ENCODE measurements around the gene RLIM.

The RLIM gene

GRCh38 chrX:74606799-74607198 is 7.6 kb downstream of the RLIM start:
- DNase-seq (ENCODE audit: extremely low spot score), result no peak
- ChIA-PET CTCF (no interaction called here), POLR2A (no interaction called here)
- no peak for TF ChIP-seq NFRKB (IDR thresholded peaks at IDR 0.05)
- no peak for TF ChIP-seq TARDBP (IDR thresholded peaks at IDR 0.05)
- TF ChIP-seq FOXM1 (IDR thresholded peaks at IDR 0.05; ENCODE audit: borderline replicate concordance), result no peak
- TF ChIP-seq SUZ12 (IDR thresholded peaks at IDR 0.05), result no peak
- no peak for TF ChIP-seq CTBP1 (IDR thresholded peaks at IDR 0.05; ENCODE audit: borderline replicate concordance)
- TF ChIP-seq FOXA1 (IDR thresholded peaks at IDR 0.05), result no peak
- TF ChIP-seq SP1 (IDR thresholded peaks at IDR 0.05), result no peak
- no peak for TF ChIP-seq L3MBTL2 (conservative IDR thresholded peaks at IDR 0.05)
- TF ChIP-seq HDGF (IDR thresholded peaks at IDR 0.05; ENCODE audit: borderline replicate concordance), result no peak
- no peak for TF ChIP-seq ZNF384 (IDR thresholded peaks at IDR 0.05)
- TF ChIP-seq ARNT (IDR thresholded peaks at IDR 0.05), result no peak
- TF ChIP-seq LEF1 (IDR thresholded peaks at IDR 0.05; ENCODE audit: borderline replicate concordance), result no peak

GRCh38 chrX:74606342-74606741 is 8.1 kb downstream of the RLIM start:
- no peak for DNase-seq (ENCODE audit: extremely low spot score)
- ChIA-PET POLR2A (no interaction called here), CTCF (no interaction called here)
- TF ChIP-seq, protein P1, sequence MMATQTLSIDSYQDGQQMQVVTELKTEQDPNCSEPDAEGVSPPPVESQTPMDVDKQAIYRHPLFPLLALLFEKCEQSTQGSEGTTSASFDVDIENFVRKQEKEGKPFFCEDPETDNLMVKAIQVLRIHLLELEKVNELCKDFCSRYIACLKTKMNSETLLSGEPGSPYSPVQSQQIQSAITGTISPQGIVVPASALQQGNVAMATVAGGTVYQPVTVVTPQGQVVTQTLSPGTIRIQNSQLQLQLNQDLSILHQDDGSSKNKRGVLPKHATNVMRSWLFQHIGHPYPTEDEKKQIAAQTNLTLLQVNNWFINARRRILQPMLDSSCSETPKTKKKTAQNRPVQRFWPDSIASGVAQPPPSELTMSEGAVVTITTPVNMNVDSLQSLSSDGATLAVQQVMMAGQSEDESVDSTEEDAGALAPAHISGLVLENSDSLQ (IDR thresholded peaks at IDR 0.05), result no peak
- no peak for TF ChIP-seq FOXK2 (IDR thresholded peaks at IDR 0.05)
- TF ChIP-seq ELF4 (IDR thresholded peaks at IDR 0.05), result no peak
- TF ChIP-seq FOXA1 (IDR thresholded peaks at IDR 0.05), result no peak
- no peak for TF ChIP-seq LEF1 (IDR thresholded peaks at IDR 0.05; ENCODE audit: borderline replicate concordance)
- no peak for TF ChIP-seq HDGF (IDR thresholded peaks at IDR 0.05; ENCODE audit: borderline replicate concordance)
- TF ChIP-seq ZNF384 (IDR thresholded peaks at IDR 0.05), result no peak
- TF ChIP-seq SP1 (IDR thresholded peaks at IDR 0.05), result no peak
- TF ChIP-seq NFRKB (IDR thresholded peaks at IDR 0.05), result no peak
- TF ChIP-seq CTBP1 (IDR thresholded peaks at IDR 0.05; ENCODE audit: borderline replicate concordance), result no peak
- no peak for TF ChIP-seq SUZ12 (IDR thresholded peaks at IDR 0.05)
- no peak for TF ChIP-seq BHLHE40 (IDR thresholded peaks at IDR 0.05; ENCODE audit: borderline replicate concordance)
- TF ChIP-seq TARDBP (IDR thresholded peaks at IDR 0.05), result no peak
- TF ChIP-seq L3MBTL2 (conservative IDR thresholded peaks at IDR 0.05), result no peak
- TF ChIP-seq ARNT (IDR thresholded peaks at IDR 0.05), result no peak
- TF ChIP-seq FOXM1 (IDR thresholded peaks at IDR 0.05; ENCODE audit: borderline replicate concordance), result no peak

GRCh38 chrX:74603040-74603439 is 11.4 kb downstream of the RLIM start:
- ChIA-PET POLR2A (interaction anchor here (1.7 kb wide), 1 partner anchor 12 kb away, joined by 4 read pairs; the partner anchor contains the start of gene RLIM), CTCF (no interaction called here)
- DNase-seq (ENCODE audit: extremely low spot score), result no peak
- TF ChIP-seq NFRKB (IDR thresholded peaks at IDR 0.05) (no peak), L3MBTL2 (conservative IDR thresholded peaks at IDR 0.05) (no peak), FOXM1 (IDR thresholded peaks at IDR 0.05; ENCODE audit: borderline replicate concordance) (no peak), ZNF384 (IDR thresholded peaks at IDR 0.05) (no peak), FOXK2 (IDR thresholded peaks at IDR 0.05) (no peak)

DNA sequence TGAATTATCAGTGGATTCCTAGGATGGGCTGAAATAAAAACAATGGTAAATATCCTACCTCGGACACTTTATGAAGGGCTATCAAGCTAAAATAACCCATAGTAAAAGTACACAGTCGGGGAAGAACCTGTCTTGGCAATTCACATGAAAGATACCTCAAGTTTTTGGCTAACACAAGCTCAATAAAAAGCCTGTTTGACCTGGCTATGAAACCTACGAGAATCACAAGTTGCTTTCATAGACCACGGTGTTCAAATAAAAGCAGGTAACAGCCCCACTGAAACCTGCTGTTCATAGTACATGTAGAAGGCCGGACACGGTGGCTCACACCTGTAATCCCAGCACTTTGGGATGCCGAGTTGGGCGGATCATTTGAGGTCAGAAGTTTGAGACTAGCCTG is 12.3 kb downstream of the RLIM start:
- ChIA-PET POLR2A (no interaction called here), CTCF (no interaction called here)
- no peak for DNase-seq (ENCODE audit: extremely low spot score)
- TF ChIP-seq, protein P1 (IDR thresholded peaks at IDR 0.05), result no peak
- TF ChIP-seq NFRKB (IDR thresholded peaks at IDR 0.05) (no peak), SP1 (IDR thresholded peaks at IDR 0.05) (no peak), CTBP1 (IDR thresholded peaks at IDR 0.05; ENCODE audit: borderline replicate concordance) (no peak), FOXK2 (IDR thresholded peaks at IDR 0.05) (no peak), BHLHE40 (IDR thresholded peaks at IDR 0.05; ENCODE audit: borderline replicate concordance) (no peak), ZNF384 (IDR thresholded peaks at IDR 0.05) (no peak), FOXM1 (IDR thresholded peaks at IDR 0.05; ENCODE audit: borderline replicate concordance) (no peak), ELF4 (IDR thresholded peaks at IDR 0.05) (no peak), LEF1 (IDR thresholded peaks at IDR 0.05; ENCODE audit: borderline replicate concordance) (no peak)

- ChIA-PET POLR2A (no interaction called here), CTCF (no interaction called here)
- TF ChIP-seq BHLHE40 (IDR thresholded peaks at IDR 0.05; ENCODE audit: borderline replicate concordance), result no peak
- no peak for TF ChIP-seq ARNT (IDR thresholded peaks at IDR 0.05)
- no peak for TF ChIP-seq ZNF384 (IDR thresholded peaks at IDR 0.05)
- TF ChIP-seq FOXA1 (IDR thresholded peaks at IDR 0.05), result no peak
- TF ChIP-seq SUZ12 (IDR thresholded peaks at IDR 0.05), result no peak
- TF ChIP-seq, protein P1 (IDR thresholded peaks at IDR 0.05), result no peak
- TF ChIP-seq FOXM1 (IDR thresholded peaks at IDR 0.05; ENCODE audit: borderline replicate concordance), result no peak
- TF ChIP-seq CTBP1 (IDR thresholded peaks at IDR 0.05; ENCODE audit: borderline replicate concordance), result no peak
- TF ChIP-seq SP1 (IDR thresholded peaks at IDR 0.05), result no peak
- TF ChIP-seq L3MBTL2 (conservative IDR thresholded peaks at IDR 0.05), result no peak
- no peak for TF ChIP-seq HDGF (IDR thresholded peaks at IDR 0.05; ENCODE audit: borderline replicate concordance)
- no peak for TF ChIP-seq TARDBP (IDR thresholded peaks at IDR 0.05)
- no peak for TF ChIP-seq FOXK2 (IDR thresholded peaks at IDR 0.05)
- DNase-seq (ENCODE audit: extremely low spot score), result no peak
Measured at GRCh38 chrX:74593593-74593992, 20.8 kb downstream of the RLIM start.

GRCh38 chrX:74585766-74586165 is 28.7 kb downstream of the RLIM start:
- ChIA-PET CTCF (no interaction called here), POLR2A (interaction anchor here (1.1 to 1.2 kb wide), 2 partner anchors 9 to 29 kb away, joined by 3 to 4 read pairs; partner anchors contain the start of gene RLIM)
- DNase-seq (ENCODE audit: extremely low spot score), result no peak
- TF ChIP-seq LEF1 (IDR thresholded peaks at IDR 0.05; ENCODE audit: borderline replicate concordance), result no peak
- TF ChIP-seq TARDBP (IDR thresholded peaks at IDR 0.05), result no peak
- TF ChIP-seq SUZ12 (IDR thresholded peaks at IDR 0.05), result no peak
- TF ChIP-seq CTBP1 (IDR thresholded peaks at IDR 0.05; ENCODE audit: borderline replicate concordance), result no peak
- TF ChIP-seq HDGF (IDR thresholded peaks at IDR 0.05; ENCODE audit: borderline replicate concordance), result no peak

All from HEK293T (cell line).